B cell (primary cell): Measurements from ENCODE around the gene CLDN20. TPM values are rescaled to one million over a fixed set of nuclear protein-coding genes. Genes with fewer than 3 reads are reported as not detected.

Experiments
- ATAC-seq: fragments of 200-7000 bp; cut with Tn5 transposase; one replicate; pipeline ENCODE4 v1.10.0; 2021; ENCODE audit warnings: low read depth, mild to moderate bottlenecking, moderate number of reproducible peaks, moderate library complexity
- CTCF ChIA-PET: fragments of 350-600 bp; sonication (Branson Sonifier 250); formaldehyde crosslinking; loops from one replicate; lab custom pipeline; 2021; ENCODE audit warnings: antibody characterized with exemption, inconsistent platforms; lab: Charles Lee
- POLR2A ChIA-PET: fragments of 350-600 bp; sonication (Branson Sonifier 250); formaldehyde crosslinking; loops from one replicate; lab custom pipeline; 2021; ENCODE audit warnings: antibody characterized with exemption; lab: Charles Lee
- DNase-seq: peaks from one replicate; pipeline ENCODE4 v3.0.0; 2013
- H2AFZ ChIP-seq: 2 replicates; pipeline ENCODE4 v1.6.1; 2012; ENCODE audit warnings: mild to moderate bottlenecking, low read depth, low read length; ENCODE audit not compliant: insufficient read depth, poor library complexity, severe bottlenecking
- H3K27ac ChIP-seq, 2 donors: 1 replicate in 1 of 2; 2 replicates in 1 of 2; pipeline ENCODE4 v1.5.1; 2012 to 2013; ENCODE audit warnings: low read length in 2 of 2, mild to moderate bottlenecking in 2 of 2, moderate library complexity in 1 of 2
- H3K27me3 ChIP-seq, 4 experiments: fragments of 200-600 bp in 1 of 4; sonication (generic) in 1 of 4; replicated peaks in 1 of 4; 1 replicate in 2 of 4; 2 replicates in 2 of 4; pipeline versions ENCODE4 v1.6.1 to v1.7.0; 2013 to 2016; ENCODE audit warnings: low read length in 3 of 4, mild to moderate bottlenecking in 2 of 4, mixed read lengths in 1 of 4, moderate library complexity in 1 of 4; ENCODE audit not compliant: insufficient read depth in 4 of 4, control insufficient read depth in 3 of 4; ENCODE audit errors: control extremely low read depth in 1 of 4
- H3K36me3 ChIP-seq, 2 experiments: replicated peaks in 1 of 2; 1 replicate in 1 of 2; 2 replicates in 1 of 2; pipeline versions ENCODE4 v1.6.1 to v1.7.1; 2013; ENCODE audit warnings: low read length in 1 of 2; ENCODE audit not compliant: insufficient read depth in 2 of 2, control insufficient read depth in 1 of 2; ENCODE audit errors: control extremely low read depth in 1 of 2, extremely low read depth in 1 of 2
- H3K4me1 ChIP-seq, 2 donors: fragments of 200-600 bp in 1 of 2; sonication (generic) in 1 of 2; 1 replicate in 1 of 2; 2 replicates in 1 of 2; pipeline versions ENCODE4 v1.5.1 to v1.6.1; 2013 to 2017; ENCODE audit warnings: low read length in 2 of 2; ENCODE audit not compliant: control insufficient read depth in 2 of 2, insufficient read depth in 2 of 2
- H3K4me2 ChIP-seq: replicated peaks from 2 replicates; pipeline ENCODE3; 2012; ENCODE audit warnings: mild to moderate bottlenecking, low read depth, low read length; ENCODE audit not compliant: poor library complexity, severe bottlenecking
- H3K4me3 ChIP-seq, 5 experiments: fragments of 200-600 bp in 1 of 5; sonication (generic) in 1 of 5; 1 replicate in 3 of 5; 2 replicates in 2 of 5; pipeline versions ENCODE4 v1.5.1 to v1.7.0; 2011 to 2016; ENCODE audit warnings: low read length in 4 of 5, mild to moderate bottlenecking in 4 of 5, low read depth in 2 of 5, control low read depth in 1 of 5, moderate library complexity in 1 of 5; ENCODE audit not compliant: insufficient read depth in 1 of 5; ENCODE audit errors: control extremely low read depth in 1 of 5, extremely low read depth in 1 of 5
- H3K79me2 ChIP-seq: fragments of 200-600 bp; sonication (generic); one replicate; pipeline ENCODE4 v1.6.0; 2016; ENCODE audit warnings: low read length; ENCODE audit not compliant: control insufficient read depth, insufficient read depth
- H3K9ac ChIP-seq: fragments of 200-600 bp; sonication (generic); 2 replicates; pipeline ENCODE4 v1.6.1; 2017; ENCODE audit warnings: mild to moderate bottlenecking, low read length, moderate library complexity
- H3K9me3 ChIP-seq, 3 donors: one replicate each; pipeline versions ENCODE4 v1.6.1 to v1.7.1; 2013; ENCODE audit warnings: low read length in 2 of 3; ENCODE audit not compliant: control insufficient read depth in 2 of 3, insufficient read depth in 1 of 3; ENCODE audit errors: control extremely low read depth in 1 of 3
- H4K20me1 ChIP-seq: 2 replicates; pipeline ENCODE4 v1.6.0; 2012; ENCODE audit warnings: mild to moderate bottlenecking, low read length; ENCODE audit not compliant: insufficient read depth, control insufficient read depth, poor library complexity, severe bottlenecking
- H3K27ac Mint-ChIP-seq: one replicate; pipeline ENCODE4 v1.8.0; 2021; ENCODE audit warnings: mixed read lengths
- H3K27me3 Mint-ChIP-seq: one replicate; pipeline ENCODE4 v1.8.0; 2021; ENCODE audit warnings: mixed read lengths
- H3K4me1 Mint-ChIP-seq: one replicate; pipeline ENCODE4 v1.8.0; 2021; ENCODE audit warnings: mixed read lengths
- H3K4me3 Mint-ChIP-seq: one replicate; pipeline ENCODE4 v1.8.0; 2021; ENCODE audit warnings: mixed read lengths
- H3K9me3 Mint-ChIP-seq: one replicate; pipeline ENCODE4 v1.8.0; 2022; ENCODE audit warnings: mixed read lengths; ENCODE audit not compliant: insufficient read depth
- EZH2 ChIP-seq: IDR thresholded peaks from 2 replicates; pipeline ENCODE4 v1.6.1; 2012; ENCODE audit warnings: borderline replicate concordance, low read depth, mild to moderate bottlenecking, moderate library complexity, low read length; ENCODE audit not compliant: insufficient read depth, poor library complexity, severe bottlenecking
- WGBS: methylation state at CpG from one replicate; pipeline ENCODE4 v1.1.5; 2013; ENCODE audit warnings: missing lambda C conversion rate; ENCODE audit not compliant: insufficient coverage; 5-methylcytosine and 5-hydroxymethylcytosine counted together
- intact Hi-C: fragments of 100-400 bp; cut with micrococcal nuclease; formaldehyde crosslinking; loops from one replicate; pipeline ENCODE4 v1.10.0; 2022
- polyA minus RNA-seq: library from RNA; depleted of rRNA, polyadenylated mRNA; stranded (reverse); fragments of >200 nt; gene quantifications from 2 replicates; pipeline ENCODE4 v1.2.3, GENCODE V29; 2012
- polyA plus RNA-seq: library from polyadenylated mRNA; depleted of rRNA; stranded (reverse); fragments of >200 nt; gene quantifications from 2 replicates; pipeline ENCODE4 v1.2.3, GENCODE V29; 2012
- total RNA-seq, 2 donors: library from RNA; stranded (reverse); fragments of 120-200 nt in 1 of 2; gene quantifications; 1 replicate in 1 of 2; 2 replicates in 1 of 2; pipeline versions ENCODE4 v1.2.3 to v1.2.4, GENCODE V29; 2013 to 2022
- TF ChIP-seq, protein P1 (sequence below): fragments of 200-600 bp; IDR thresholded peaks from one replicate; pipeline ENCODE4 v1.8.0; 2022; ENCODE audit warnings: antibody characterized with exemption, mild to moderate bottlenecking

CLDN20 gene, protein sequence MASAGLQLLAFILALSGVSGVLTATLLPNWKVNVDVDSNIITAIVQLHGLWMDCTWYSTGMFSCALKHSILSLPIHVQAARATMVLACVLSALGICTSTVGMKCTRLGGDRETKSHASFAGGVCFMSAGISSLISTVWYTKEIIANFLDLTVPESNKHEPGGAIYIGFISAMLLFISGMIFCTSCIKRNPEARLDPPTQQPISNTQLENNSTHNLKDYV
- total RNA-seq (not detected in 2 replicates), polyA plus RNA-seq (not detected in 2 replicates), polyA minus RNA-seq (not detected in 2 replicates)
- total RNA-seq (2013): not detected

DNA sequence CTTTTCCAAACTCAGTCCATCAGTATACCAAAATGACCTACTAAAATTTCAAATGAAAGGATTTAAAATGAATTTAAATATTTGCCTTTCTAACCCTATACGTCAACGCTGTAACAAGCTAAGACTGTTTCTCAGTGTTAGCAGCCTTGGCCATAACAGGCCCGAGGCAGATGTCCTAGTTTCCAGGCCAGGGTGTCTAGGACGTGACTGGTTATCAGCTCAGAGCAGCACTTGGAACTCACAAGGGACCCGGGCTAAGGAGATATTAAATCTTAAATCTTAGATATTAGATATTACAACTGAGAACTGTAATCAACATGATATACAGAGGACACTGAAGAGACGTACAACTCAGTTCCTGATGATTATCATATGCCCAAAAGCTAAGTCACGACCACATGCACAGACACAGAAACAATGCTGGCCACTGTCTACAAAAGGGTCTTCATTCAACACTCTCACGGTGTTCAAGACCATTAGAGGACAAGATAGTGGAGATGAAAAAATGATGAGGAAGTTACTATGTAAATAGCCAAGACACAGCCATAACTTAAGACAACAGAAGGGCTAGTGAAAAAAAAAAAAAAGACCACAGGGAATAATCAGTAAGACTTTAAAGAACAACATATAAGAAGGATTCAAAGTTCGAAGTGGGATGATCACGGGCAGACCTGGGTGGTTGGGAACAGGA, at the start of gene CLDN20:
CLDN20 (plus strand) TSS at position 641 of the 691 bp plus-strand sequence. CDS start 11,707 bp downstream, outside the sequence.
- Mint-ChIP-seq H3K9me3 (no peaks in the 10 kb centered on the region), H3K27me3 (no peaks in the 10 kb centered on the region), H3K27ac (no peak within 1 kb of the TSS), H3K4me1 (peaks cover 11% of the 10 kb centered on the region), H3K4me3 (no peak within 1 kb of the TSS)
- Histone ChIP-seq H3K4me3 (no peak within 1 kb of the TSS), H3K9me3 (no peaks in the 10 kb centered on the region), H3K4me2 (no peak within 1 kb of the TSS), H3K79me2 (no peaks in the 10 kb centered on the region), H3K27ac (no peak within 1 kb of the TSS), H2AFZ (no peak within 1 kb of the TSS), H3K4me1 (peaks cover 3 to 5% of the 10 kb centered on the region in 2 donors), H3K27me3 (no peaks in the 10 kb centered on the region), H3K9ac (no peak within 1 kb of the TSS), H4K20me1 (no peaks in the 10 kb centered on the region), H3K36me3 (peaks cover 23 to 51% of the 10 kb centered on the region in 2 experiments)
- ATAC-seq: no peak
- POLR2A ChIA-PET: no interaction called here
- 98% methylated on average over 4 of the region's 10 CpGs for WGBS
- intact Hi-C loops: no loop called here
- TF ChIP-seq EZH2: no peak
- TF ChIP-seq, protein P1, sequence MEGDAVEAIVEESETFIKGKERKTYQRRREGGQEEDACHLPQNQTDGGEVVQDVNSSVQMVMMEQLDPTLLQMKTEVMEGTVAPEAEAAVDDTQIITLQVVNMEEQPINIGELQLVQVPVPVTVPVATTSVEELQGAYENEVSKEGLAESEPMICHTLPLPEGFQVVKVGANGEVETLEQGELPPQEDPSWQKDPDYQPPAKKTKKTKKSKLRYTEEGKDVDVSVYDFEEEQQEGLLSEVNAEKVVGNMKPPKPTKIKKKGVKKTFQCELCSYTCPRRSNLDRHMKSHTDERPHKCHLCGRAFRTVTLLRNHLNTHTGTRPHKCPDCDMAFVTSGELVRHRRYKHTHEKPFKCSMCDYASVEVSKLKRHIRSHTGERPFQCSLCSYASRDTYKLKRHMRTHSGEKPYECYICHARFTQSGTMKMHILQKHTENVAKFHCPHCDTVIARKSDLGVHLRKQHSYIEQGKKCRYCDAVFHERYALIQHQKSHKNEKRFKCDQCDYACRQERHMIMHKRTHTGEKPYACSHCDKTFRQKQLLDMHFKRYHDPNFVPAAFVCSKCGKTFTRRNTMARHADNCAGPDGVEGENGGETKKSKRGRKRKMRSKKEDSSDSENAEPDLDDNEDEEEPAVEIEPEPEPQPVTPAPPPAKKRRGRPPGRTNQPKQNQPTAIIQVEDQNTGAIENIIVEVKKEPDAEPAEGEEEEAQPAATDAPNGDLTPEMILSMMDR: no peak
- CTCF ChIA-PET: no interaction called here
- no peak for DNase-seq

- H3K4me3 Mint-ChIP-seq: no peak overlapping the region
- Histone ChIP-seq H2AFZ (no peak overlapping the region), H3K27me3 (no peaks in the 10 kb centered on the region), H3K27ac (no peak overlapping the region), H3K4me3 (no peak overlapping the region), H3K4me1 (no peaks in the 10 kb centered on the region), H3K9ac (no peak overlapping the region), H3K79me2 (no peaks in the 10 kb centered on the region), H3K4me2 (no peak overlapping the region), H4K20me1 (no peaks in the 10 kb centered on the region), H3K36me3 (no peaks in the 10 kb centered on the region), H3K9me3 (no peaks in the 10 kb centered on the region)
- intact Hi-C loops: no loop called here
- CTCF ChIA-PET: no interaction called here
- ATAC-seq (no peak), DNase-seq (no peak)
- WGBS: 100% methylated on average over 1 of the region's 4 CpGs
- no peaks in the 10 kb centered on the region for H3K4me1 Mint-ChIP-seq
- TF ChIP-seq, protein P1: no peak
- TF ChIP-seq EZH2: no peak
- POLR2A ChIA-PET: no interaction called here
- no peaks in the 10 kb centered on the region for H3K9me3 Mint-ChIP-seq
- H3K27me3 Mint-ChIP-seq: peaks cover 2% of the 10 kb centered on the region
- no peak overlapping the region for H3K27ac Mint-ChIP-seq
Observed at GRCh38 chr6:155215906-155216305, 47.9 kb upstream of the CLDN20 start.
